Measurements from ENCODE around the gene CAT. TPM values are rescaled to one million over a fixed set of nuclear protein-coding genes. Genes with fewer than 3 reads are reported as not detected.
A peak's percentile ranks its signal among the peaks of the same experiment; 100 is the strongest.

Gene CAT
- total RNA-seq, 1 donor from 2014 or later: 19.0 TPM

GRCh38 chr11:34505874-34506273 is 67.1 kb downstream of the CAT start:
- H3K36me3 Mint-ChIP-seq (ENCODE audit: low read depth): no peaks in the 10 kb centered on the region

DNA sequence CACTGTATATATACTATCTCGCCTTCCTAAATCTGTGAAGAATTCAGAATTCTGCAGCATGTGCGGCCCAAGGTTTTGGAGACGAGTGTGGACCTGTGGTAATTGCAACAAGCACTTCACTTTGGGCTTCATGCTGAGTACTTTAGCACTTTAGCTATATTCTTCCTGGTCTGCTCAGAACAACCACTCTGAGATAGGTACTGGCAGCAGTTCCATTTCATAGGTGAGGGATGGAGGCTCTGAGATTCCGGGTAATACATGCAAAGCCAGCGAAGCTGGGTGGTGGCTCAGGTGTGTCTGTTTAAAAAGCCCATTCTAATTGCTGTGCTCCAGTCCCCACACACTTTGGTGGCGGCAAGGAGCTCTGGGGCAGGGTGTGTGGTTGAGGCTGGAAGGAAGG is 68.4 kb downstream of the CAT start:
- Mint-ChIP-seq H3K36me3 (ENCODE audit: low read depth) (no peaks in the 10 kb centered on the region), H3K4me3 (no peak overlapping the region), H3K27me3 (no peaks in the 10 kb centered on the region), H3K9me3 (no peaks in the 10 kb centered on the region), H3K4me1 (no peaks in the 10 kb centered on the region), H3K27ac (no peak overlapping the region)
- intact Hi-C loops (cut with micrococcal nuclease): no loop called here
- DNase-seq: no peak

More at GRCh38 chr11:34505874-34506273, 67.1 kb downstream of the CAT start:
- peaks cover 3% of the 10 kb centered on the region for H3K27me3 Mint-ChIP-seq
- H3K9me3 Mint-ChIP-seq: no peaks in the 10 kb centered on the region
- no peak for DNase-seq
- no peaks in the 10 kb centered on the region for H3K4me1 Mint-ChIP-seq
- no peak overlapping the region for H3K27ac Mint-ChIP-seq
- intact Hi-C loops (cut with micrococcal nuclease): no loop called here
- H3K4me3 Mint-ChIP-seq: no peak overlapping the region

- Mint-ChIP-seq H3K27me3 (no peaks in the 10 kb centered on the region), H3K4me3 (no peak overlapping the region), H3K9me3 (no peaks in the 10 kb centered on the region), H3K36me3 (ENCODE audit: low read depth) (no peaks in the 10 kb centered on the region), H3K4me1 (no peaks in the 10 kb centered on the region), H3K27ac (no peak overlapping the region)
- intact Hi-C loops (cut with micrococcal nuclease): no loop called here
- DNase-seq: no peak
These were observed 68.9 kb downstream of the CAT start for GRCh38 chr11:34507610-34508009.

GRCh38 chr11:34508524-34508923 is 69.8 kb downstream of the CAT start:
- DNase-seq: no peak
- intact Hi-C loops (cut with micrococcal nuclease): no loop called here
- Mint-ChIP-seq H3K27ac (no peak overlapping the region), H3K36me3 (ENCODE audit: low read depth) (no peaks in the 10 kb centered on the region), H3K4me3 (no peak overlapping the region), H3K4me1 (no peaks in the 10 kb centered on the region), H3K27me3 (no peaks in the 10 kb centered on the region), H3K9me3 (no peaks in the 10 kb centered on the region)

- DNase-seq: no peak
- no peak overlapping the region for H3K27ac Mint-ChIP-seq
- H3K4me1 Mint-ChIP-seq: no peaks in the 10 kb centered on the region
- H3K9me3 Mint-ChIP-seq: no peaks in the 10 kb centered on the region
- intact Hi-C loops (cut with micrococcal nuclease): no loop called here
- H3K36me3 Mint-ChIP-seq (ENCODE audit: low read depth): no peaks in the 10 kb centered on the region
- no peaks in the 10 kb centered on the region for H3K27me3 Mint-ChIP-seq
- H3K4me3 Mint-ChIP-seq: no peak overlapping the region
These were observed 70.7 kb downstream of the CAT start for GRCh38 chr11:34509336-34509876.

- intact Hi-C loops (cut with micrococcal nuclease): loop anchor here (5.0 kb wide), 1 partner anchor 882 kb away; no protein-coding TSS in a partner anchor
- no peak overlapping the region for H3K27ac Mint-ChIP-seq
- no peak for DNase-seq
- H3K9me3 Mint-ChIP-seq: no peaks in the 10 kb centered on the region
- no peaks in the 10 kb centered on the region for H3K36me3 Mint-ChIP-seq (ENCODE audit: low read depth)
- no peak overlapping the region for H3K4me3 Mint-ChIP-seq
- no peaks in the 10 kb centered on the region for H3K27me3 Mint-ChIP-seq
- H3K4me1 Mint-ChIP-seq: no peaks in the 10 kb centered on the region
These were observed 71.5 kb downstream of the CAT start for GRCh38 chr11:34510218-34510617.

DNA sequence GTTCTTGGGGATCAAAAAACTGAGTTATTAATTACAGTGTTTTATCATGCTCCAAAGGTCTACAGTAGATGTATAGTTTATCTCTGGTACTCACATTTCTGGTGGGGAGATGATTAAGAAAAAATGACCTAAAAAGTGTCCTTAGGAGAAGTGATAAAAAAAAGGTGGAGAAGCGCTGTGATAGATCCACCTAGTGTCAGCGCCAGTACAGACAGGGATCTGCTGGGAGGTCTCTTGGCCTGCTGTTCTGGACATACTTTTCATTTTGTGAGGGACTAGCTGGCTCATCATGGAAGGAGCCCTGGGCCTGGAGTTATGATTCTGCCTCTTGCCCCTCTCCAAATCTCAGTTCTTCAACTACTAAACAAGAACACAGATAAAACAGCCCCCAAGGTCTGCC is 71.9 kb downstream of the CAT start:
- Mint-ChIP-seq H3K27ac (no peak overlapping the region), H3K27me3 (peaks cover under 1% of the 10 kb centered on the region), H3K4me1 (no peaks in the 10 kb centered on the region), H3K4me3 (no peak overlapping the region), H3K9me3 (no peaks in the 10 kb centered on the region), H3K36me3 (ENCODE audit: low read depth) (no peaks in the 10 kb centered on the region)
- no peak for DNase-seq
- intact Hi-C loops (cut with micrococcal nuclease): loop anchor here (5.0 kb wide), 1 partner anchor 882 kb away; no protein-coding TSS in a partner anchor

GRCh38 chr11:34512840-34513681 is 74.3 kb downstream of the CAT start:
- H3K27me3 Mint-ChIP-seq: peaks cover 5% of the 10 kb centered on the region
- no peaks in the 10 kb centered on the region for H3K36me3 Mint-ChIP-seq (ENCODE audit: low read depth)
- intact Hi-C loops (cut with micrococcal nuclease): loop anchor here (5.0 kb wide), 1 partner anchor 879 kb away; no protein-coding TSS in a partner anchor
- DNase-seq: peak; percentile 82
- no peaks in the 10 kb centered on the region for H3K4me1 Mint-ChIP-seq
- H3K9me3 Mint-ChIP-seq: no peaks in the 10 kb centered on the region
- no peak overlapping the region for H3K4me3 Mint-ChIP-seq
- H3K27ac Mint-ChIP-seq: no peak overlapping the region

- H3K9me3 Mint-ChIP-seq: no peaks in the 10 kb centered on the region
- no peak within 1 kb of the TSS for H3K4me3 Mint-ChIP-seq
- no peak for DNase-seq
- peaks cover 6% of the 10 kb centered on the region for H3K27me3 Mint-ChIP-seq
- intact Hi-C loops (cut with micrococcal nuclease): loop anchor here (5.0 kb wide), 1 partner anchor 878 kb away; no protein-coding TSS in a partner anchor
- no peaks in the 10 kb centered on the region for H3K36me3 Mint-ChIP-seq (ENCODE audit: low read depth)
- no peaks in the 10 kb centered on the region for H3K4me1 Mint-ChIP-seq
- no peak within 1 kb of the TSS for H3K27ac Mint-ChIP-seq
These were observed 75.1 kb downstream of the CAT start, which contains the start of gene ELF5 for GRCh38 chr11:34513682-34514449. ELF5 (minus strand) TSS chr11:34513794; CDS start chr11:34505749, 8,045 bp downstream.

DNA sequence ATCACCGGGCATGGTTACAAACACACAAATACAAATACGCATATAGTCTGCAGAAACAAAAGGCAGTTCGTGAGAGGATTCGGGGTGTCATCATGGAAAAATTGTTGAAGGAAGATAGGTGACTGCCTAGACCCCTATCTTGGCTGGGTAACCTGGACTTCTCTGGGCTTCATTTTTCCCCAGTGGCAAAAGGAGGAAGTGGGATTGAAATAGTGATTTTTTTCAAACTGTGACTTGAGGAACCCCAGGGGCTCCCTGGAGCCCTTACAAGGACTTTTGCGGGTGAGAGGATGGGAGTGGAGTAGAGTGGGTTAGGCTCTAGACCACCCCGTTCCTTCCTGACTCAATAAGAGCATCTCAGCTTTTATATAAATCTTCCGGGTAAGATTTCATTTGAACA is 75.9 kb downstream of the CAT start:
- H3K9me3 Mint-ChIP-seq: no peaks in the 10 kb centered on the region
- H3K27ac Mint-ChIP-seq: no peak overlapping the region
- no peak overlapping the region for H3K4me3 Mint-ChIP-seq
- no peaks in the 10 kb centered on the region for H3K4me1 Mint-ChIP-seq
- no peaks in the 10 kb centered on the region for H3K36me3 Mint-ChIP-seq (ENCODE audit: low read depth)
- peaks cover 6% of the 10 kb centered on the region for H3K27me3 Mint-ChIP-seq
- intact Hi-C loops (cut with micrococcal nuclease): loop anchor here (5.0 kb wide), 1 partner anchor 878 kb away; no protein-coding TSS in a partner anchor
- no peak for DNase-seq

DNA sequence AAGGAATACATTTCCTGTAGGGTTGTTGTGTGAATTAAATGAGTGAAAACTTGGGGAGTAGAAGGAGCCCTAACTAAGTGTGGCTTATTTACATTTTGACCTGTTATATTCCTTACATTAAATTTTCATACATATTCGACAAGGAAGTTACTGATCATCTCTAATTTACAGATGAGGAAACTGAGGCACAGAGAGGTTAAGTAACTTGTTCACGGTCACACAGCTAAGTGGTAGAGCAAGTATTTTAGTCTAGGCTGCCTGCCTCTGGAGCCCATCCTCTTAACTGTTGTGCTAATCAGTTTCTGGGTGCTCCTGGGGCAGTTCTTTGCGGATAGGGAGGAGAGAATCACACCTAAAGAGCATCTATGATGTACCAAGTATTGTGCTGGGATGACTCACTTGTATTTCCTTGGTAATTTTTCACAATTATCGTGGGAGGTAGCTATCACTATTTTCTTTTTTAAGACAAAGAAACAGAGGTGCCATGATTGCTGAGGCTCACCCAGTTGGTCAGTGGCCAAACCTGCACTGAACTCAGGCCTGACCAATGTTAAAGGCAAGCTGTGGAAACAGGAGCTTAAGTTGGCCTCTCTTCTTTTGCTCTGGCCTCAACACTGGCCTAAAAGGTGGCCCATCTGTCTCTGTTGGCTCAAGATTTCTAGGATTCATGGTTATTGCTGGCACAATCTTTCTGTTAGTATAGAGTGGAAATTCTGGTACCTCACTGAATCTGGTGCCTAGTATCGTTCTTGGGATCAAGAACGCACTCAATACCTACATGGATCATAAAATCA is 77.7 kb downstream of the CAT start:
- peaks cover 6% of the 10 kb centered on the region for H3K27me3 Mint-ChIP-seq
- H3K27ac Mint-ChIP-seq: no peak overlapping the region
- H3K4me3 Mint-ChIP-seq: no peak overlapping the region
- intact Hi-C loops (cut with micrococcal nuclease): no loop called here
- no peaks in the 10 kb centered on the region for H3K4me1 Mint-ChIP-seq
- DNase-seq: no peak
- H3K36me3 Mint-ChIP-seq (ENCODE audit: low read depth): no peaks in the 10 kb centered on the region
- no peaks in the 10 kb centered on the region for H3K9me3 Mint-ChIP-seq

GRCh38 chr11:34519595-34520235 is 81.0 kb downstream of the CAT start:
- no peak overlapping the region for H3K27ac Mint-ChIP-seq
- H3K4me3 Mint-ChIP-seq: no peak overlapping the region
- intact Hi-C loops (cut with micrococcal nuclease): no loop called here
- H3K9me3 Mint-ChIP-seq: no peaks in the 10 kb centered on the region
- no peaks in the 10 kb centered on the region for H3K36me3 Mint-ChIP-seq (ENCODE audit: low read depth)
- H3K27me3 Mint-ChIP-seq: peaks cover 8% of the 10 kb centered on the region
- H3K4me1 Mint-ChIP-seq: no peaks in the 10 kb centered on the region
- no peak for DNase-seq

DNA sequence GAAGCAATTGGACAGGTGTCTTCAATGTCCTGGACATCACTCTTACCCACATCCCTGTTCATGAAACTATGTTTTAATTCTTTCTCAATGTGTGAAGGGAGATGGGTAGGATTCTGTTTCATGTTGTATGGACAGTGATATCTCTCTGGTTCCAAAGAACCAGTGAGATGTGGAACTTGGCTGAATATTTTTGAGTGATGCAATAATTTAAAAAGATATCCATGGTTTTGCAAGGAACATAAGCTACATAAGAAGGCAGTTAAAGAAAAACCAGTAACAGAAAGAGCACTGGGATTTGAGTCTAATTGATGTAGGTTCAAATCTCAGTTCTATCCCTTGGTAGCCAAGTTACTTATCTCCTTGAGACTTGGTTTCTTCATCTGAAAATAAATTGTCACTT is 82.5 kb downstream of the CAT start:
- Mint-ChIP-seq H3K27ac (no peak overlapping the region), H3K27me3 (peaks cover 5% of the 10 kb centered on the region), H3K4me1 (peaks cover under 1% of the 10 kb centered on the region), H3K4me3 (no peak overlapping the region), H3K36me3 (ENCODE audit: low read depth) (no peaks in the 10 kb centered on the region), H3K9me3 (no peaks in the 10 kb centered on the region)
- no peak for DNase-seq
- intact Hi-C loops (cut with micrococcal nuclease): no loop called here

All from activated CD4-positive, alpha-beta T cell treated with anti-CD3 and anti-CD28 coated beads, Interleukin-2, amount 10 ng/mL, durations not matched to agents 24 days and 14 days (primary cell).